GM19324 (cell line): ENCODE measurements around the gene HINFP.
"Not testable (repeated sequence)": the region's sequence is repeated elsewhere in the genome, so short reads cannot be mapped to it uniquely, and the experiment has no call there.

Experiments
- ATAC-seq: cut with Tn5 transposase; IDR thresholded peaks from one replicate; pipeline ENCODE4 v1.9.1; 2021; ENCODE audit warnings: mild to moderate bottlenecking, moderate library complexity; ENCODE audit not compliant: unreplicated experiment, low FRiP score

Gene HINFP

GRCh38 chr11:119100246-119100970, 21.0 kb upstream of the HINFP start:
- ATAC-seq, result no peak

GRCh38 chr11:119100994-119101758, 20.2 kb upstream of the HINFP start:
- peak; percentile 18 for ATAC-seq

GRCh38 chr11:119101759-119102423, 19.5 kb upstream of the HINFP start, which contains the start of gene DPAGT1:
Gene DPAGT1 (minus strand): TSS chr11:119101853. CDS start chr11:119101655, 198 bp downstream.
- peak; percentile 82 for ATAC-seq

- not testable (repeated sequence) for ATAC-seq
These were observed 18.2 kb upstream of the HINFP start for GRCh38 chr11:119103161-119103664.

- no peak for ATAC-seq
These were observed 17.6 kb upstream of the HINFP start for GRCh38 chr11:119103793-119104192.

- ATAC-seq, result peak; percentile 61
These were observed 14.5 kb upstream of the HINFP start, which contains the start of gene C2CD2L for GRCh38 chr11:119106564-119107537. Gene C2CD2L (plus strand): TSS chr11:119107344. CDS start chr11:119107742, 398 bp downstream.

GRCh38 chr11:119107538-119108145, 13.7 kb upstream of the HINFP start:
- peak; percentile 24 for ATAC-seq

- no peak for ATAC-seq
These were observed 13.1 kb upstream of the HINFP start for GRCh38 chr11:119108146-119108856.

- no peak for ATAC-seq
These were observed 12.5 kb upstream of the HINFP start for GRCh38 chr11:119108857-119109221.

GRCh38 chr11:119109843-119110242, 11.5 kb upstream of the HINFP start:
- no peak for ATAC-seq

GRCh38 chr11:119110439-119110838, 10.9 kb upstream of the HINFP start:
- no peak for ATAC-seq

GRCh38 chr11:119111361-119111925, 9.9 kb upstream of the HINFP start:
- no peak for ATAC-seq

- ATAC-seq, result no peak
These were observed 8.9 kb upstream of the HINFP start for GRCh38 chr11:119112314-119113020.

- ATAC-seq, result no peak
These were observed 7.7 kb upstream of the HINFP start for GRCh38 chr11:119113716-119114115.

- no peak for ATAC-seq
These were observed 7.0 kb upstream of the HINFP start for GRCh38 chr11:119114351-119114750.

- ATAC-seq, result no peak
These were observed 5.7 kb upstream of the HINFP start for GRCh38 chr11:119115484-119116234.

GRCh38 chr11:119116235-119116594, 5.2 kb upstream of the HINFP start:
- no peak for ATAC-seq
